Central memory CD4-positive, alpha-beta T cell (primary cell): Measurements from ENCODE around the gene AUTS2.

Experiments used
- DNase-seq: peaks from one replicate; pipeline ENCODE4 v3.0.0; 2022

AUTS2 gene

GRCh38 chr7:70540641-70541040 lies 942.4 kb downstream of the AUTS2 start:
- DNase-seq = no peak

GRCh38 chr7:70542750-70543376 lies 944.6 kb downstream of the AUTS2 start:
- DNase-seq = no peak

GRCh38 chr7:70544016-70544415 lies 945.7 kb downstream of the AUTS2 start:
- DNase-seq = no peak

GRCh38 chr7:70545214-70545613 lies 946.9 kb downstream of the AUTS2 start:
- no peak for DNase-seq

- DNase-seq = no peak
Measured at GRCh38 chr7:70552141-70552540, 953.9 kb downstream of the AUTS2 start.

- DNase-seq = no peak
Measured at GRCh38 chr7:70553364-70553763, 955.1 kb downstream of the AUTS2 start.

GRCh38 chr7:70554646-70555045 lies 956.4 kb downstream of the AUTS2 start:
- no peak for DNase-seq

GRCh38 chr7:70556761-70557160 lies 958.5 kb downstream of the AUTS2 start:
- DNase-seq = no peak

- no peak for DNase-seq
Measured at GRCh38 chr7:70557338-70557737, 959.1 kb downstream of the AUTS2 start.

- no peak for DNase-seq
Measured at GRCh38 chr7:70559815-70560214, 961.5 kb downstream of the AUTS2 start.

- DNase-seq = no peak
Measured at GRCh38 chr7:70563960-70564359, 965.7 kb downstream of the AUTS2 start.

GRCh38 chr7:70565721-70566370 lies 967.6 kb downstream of the AUTS2 start:
- no peak for DNase-seq

GRCh38 chr7:70566671-70567070 lies 968.4 kb downstream of the AUTS2 start:
- no peak for DNase-seq

- no peak for DNase-seq
Measured at GRCh38 chr7:70568674-70569334, 970.5 kb downstream of the AUTS2 start.

GRCh38 chr7:70569335-70569819 lies 971.1 kb downstream of the AUTS2 start:
- no peak for DNase-seq

GRCh38 chr7:70570029-70570428 lies 971.8 kb downstream of the AUTS2 start:
- DNase-seq = no peak

- DNase-seq = no peak
Measured at GRCh38 chr7:70570961-70571360, 972.7 kb downstream of the AUTS2 start.

- no peak for DNase-seq
Measured at GRCh38 chr7:70571403-70571934, 973.2 kb downstream of the AUTS2 start.

- DNase-seq = no peak
Measured at GRCh38 chr7:70571961-70572360, 973.7 kb downstream of the AUTS2 start.

GRCh38 chr7:70572571-70572970 lies 974.3 kb downstream of the AUTS2 start:
- DNase-seq = no peak

- DNase-seq = no peak
Measured at GRCh38 chr7:70573071-70573661, 974.9 kb downstream of the AUTS2 start.

GRCh38 chr7:70573696-70574095 lies 975.4 kb downstream of the AUTS2 start:
- no peak for DNase-seq

GRCh38 chr7:70574314-70574834 lies 976.1 kb downstream of the AUTS2 start:
- no peak for DNase-seq
